ENCODE data around the gene LAD1.

Gene LAD1

GRCh38 chr1:201426479-201427310 lies 27.6 kb upstream of the LAD1 start:
- TF ChIP-seq CTCF (conservative IDR thresholded peaks at IDR 0.05; ENCODE audit: low read depth, low read length): no peak
- no peak overlapping the region for H3K4me3 ChIP-seq (ENCODE audit: low read length)
- no peak for DNase-seq (ENCODE audit: low read depth)

DNA sequence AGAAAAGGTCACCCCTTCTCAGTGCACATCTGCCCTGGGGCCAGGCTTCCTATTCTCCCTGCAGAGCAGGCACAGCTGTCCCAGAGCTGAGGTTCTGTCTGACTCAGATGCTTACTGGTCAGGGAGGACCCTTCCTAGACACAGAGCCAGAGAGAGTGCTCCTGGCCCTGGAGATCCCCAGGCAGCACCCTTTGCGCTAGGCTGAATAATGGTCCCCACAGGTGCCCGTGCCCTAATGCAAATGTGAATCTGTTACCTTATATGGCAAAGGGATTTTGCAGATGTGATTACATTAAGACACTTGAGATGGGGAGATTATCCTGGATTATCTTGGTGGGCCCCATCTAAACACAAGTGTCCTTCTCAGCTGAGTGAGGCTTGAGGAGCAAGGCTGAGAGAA lies 25.0 kb upstream of the LAD1 start:
- no peak for TF ChIP-seq CTCF (conservative IDR thresholded peaks at IDR 0.05; ENCODE audit: low read depth, low read length)
- H3K4me3 ChIP-seq (ENCODE audit: low read length): no peak overlapping the region
- DNase-seq (ENCODE audit: low read depth): no peak

DNA sequence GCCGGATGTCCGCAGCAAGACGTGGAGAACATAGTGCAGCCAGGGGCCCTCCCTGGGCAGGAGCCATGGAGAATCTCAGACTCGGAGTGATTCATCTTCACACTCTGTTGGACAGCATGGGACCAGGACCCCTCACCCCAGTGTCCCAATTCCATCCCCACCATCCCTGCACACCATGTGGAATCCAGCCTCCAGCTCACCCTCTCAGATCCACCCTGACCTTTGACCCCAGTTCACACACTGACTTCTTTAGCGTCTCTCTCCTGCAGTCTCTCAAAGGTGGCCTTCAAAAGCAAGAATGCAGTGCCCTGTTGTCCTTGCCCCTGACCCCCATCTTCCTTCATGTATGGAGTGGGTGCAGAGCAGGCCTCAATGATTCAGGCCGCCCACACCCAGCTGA lies 24.5 kb upstream of the LAD1 start:
- TF ChIP-seq CTCF (conservative IDR thresholded peaks at IDR 0.05; ENCODE audit: low read depth, low read length): no peak
- H3K4me3 ChIP-seq (ENCODE audit: low read length): no peak overlapping the region
- DNase-seq (ENCODE audit: low read depth): no peak

DNA sequence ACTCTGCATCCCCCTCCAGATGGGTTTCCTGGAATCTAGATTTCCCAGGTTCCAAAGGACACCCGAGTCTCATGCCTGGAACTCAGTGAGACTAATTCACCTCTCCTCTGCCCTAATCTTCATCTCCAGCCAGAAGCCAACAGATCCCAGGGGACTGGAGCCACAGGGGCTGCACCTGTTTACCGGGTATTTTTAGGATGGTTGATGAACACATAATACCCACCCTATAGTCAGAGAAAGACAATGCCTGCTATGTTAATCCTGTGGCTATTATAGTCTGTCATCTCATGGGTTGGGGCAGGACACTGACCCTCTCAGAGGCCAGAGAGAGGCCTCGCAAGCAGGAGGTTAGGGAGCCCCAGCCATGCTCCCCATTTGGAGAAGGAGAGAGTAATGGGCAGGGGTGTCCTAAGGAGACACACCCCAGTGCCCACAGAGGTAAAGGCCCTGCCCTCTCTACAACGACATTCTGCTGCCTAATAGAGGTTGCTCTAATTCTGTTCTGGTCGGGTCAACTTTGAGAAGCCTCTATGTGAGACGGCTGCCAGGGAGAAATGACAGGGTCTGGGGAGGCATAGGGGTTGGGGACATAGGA lies 23.4 kb upstream of the LAD1 start:
- H3K4me3 ChIP-seq (ENCODE audit: low read length): no peak overlapping the region
- no peak for TF ChIP-seq CTCF (conservative IDR thresholded peaks at IDR 0.05; ENCODE audit: low read depth, low read length)
- no peak for DNase-seq (ENCODE audit: low read depth)

GRCh38 chr1:201422026-201422425 lies 22.9 kb upstream of the LAD1 start:
- TF ChIP-seq CTCF (conservative IDR thresholded peaks at IDR 0.05; ENCODE audit: low read depth, low read length): no peak
- DNase-seq (ENCODE audit: low read depth): no peak
- no peak overlapping the region for H3K4me3 ChIP-seq (ENCODE audit: low read length)

GRCh38 chr1:201421041-201421440 lies 21.9 kb upstream of the LAD1 start:
- no peak for TF ChIP-seq CTCF (conservative IDR thresholded peaks at IDR 0.05; ENCODE audit: low read depth, low read length)
- DNase-seq (ENCODE audit: low read depth): no peak

GRCh38 chr1:201420608-201421002 lies 21.5 kb upstream of the LAD1 start:
- no peak for DNase-seq (ENCODE audit: low read depth)
- no peak overlapping the region for H3K4me3 ChIP-seq (ENCODE audit: low read length)
- TF ChIP-seq CTCF (conservative IDR thresholded peaks at IDR 0.05; ENCODE audit: low read depth, low read length): no peak

More at GRCh38 chr1:201421041-201421440, 21.9 kb upstream of the LAD1 start:
- H3K4me3 ChIP-seq (ENCODE audit: low read length): no peak overlapping the region

Measured in retinal pigment epithelial cell (primary cell).